Measurements from ENCODE around the gene EEF1AKMT3.
A peak's percentile ranks its signal among the peaks of the same experiment; 100 is the strongest.

The EEF1AKMT3 gene

GRCh38 chr12:57772429-57773322, at the start of gene EEF1AKMT3:
Gene EEF1AKMT3, plus strand, starts transcription at chr12:57772614. Its CDS starts 111 bp downstream, at chr12:57772725.
- no peaks in the 10 kb centered on the region for H3K27me3 Mint-ChIP-seq (ENCODE audit: low read depth)
- peaks cover 20% of the 10 kb centered on the region for H3K4me1 Mint-ChIP-seq (ENCODE audit: low read depth)
- H3K27ac Mint-ChIP-seq = peak within 1 kb of the TSS; percentile 99
- peaks cover 17% of the 10 kb centered on the region for H3K36me3 Mint-ChIP-seq (ENCODE audit: low read depth)
- no peaks in the 10 kb centered on the region for H3K9me3 Mint-ChIP-seq
- peak within 1 kb of the TSS; percentile 99 for H3K4me3 Mint-ChIP-seq
- no peak for DNase-seq (ENCODE audit: low spot score)

- no peak overlapping the region for H3K4me3 Mint-ChIP-seq
- H3K36me3 Mint-ChIP-seq (ENCODE audit: low read depth) = peaks cover 40% of the 10 kb centered on the region
- no peak overlapping the region for H3K27ac Mint-ChIP-seq
- peaks cover 5% of the 10 kb centered on the region for H3K4me1 Mint-ChIP-seq (ENCODE audit: low read depth)
- H3K9me3 Mint-ChIP-seq = no peaks in the 10 kb centered on the region
- DNase-seq (ENCODE audit: low spot score) = no peak
- no peaks in the 10 kb centered on the region for H3K27me3 Mint-ChIP-seq (ENCODE audit: low read depth)
Observed at GRCh38 chr12:57722716-57723629, 49.4 kb upstream of the EEF1AKMT3 start.

GRCh38 chr12:57723630-57723962, 48.8 kb upstream of the EEF1AKMT3 start:
- peaks cover 5% of the 10 kb centered on the region for H3K4me1 Mint-ChIP-seq (ENCODE audit: low read depth)
- H3K4me3 Mint-ChIP-seq = no peak overlapping the region
- H3K9me3 Mint-ChIP-seq = no peaks in the 10 kb centered on the region
- DNase-seq (ENCODE audit: low spot score) = no peak
- no peaks in the 10 kb centered on the region for H3K27me3 Mint-ChIP-seq (ENCODE audit: low read depth)
- H3K27ac Mint-ChIP-seq = peak overlapping the region; percentile 26
- H3K36me3 Mint-ChIP-seq (ENCODE audit: low read depth) = peaks cover 42% of the 10 kb centered on the region

DNA sequence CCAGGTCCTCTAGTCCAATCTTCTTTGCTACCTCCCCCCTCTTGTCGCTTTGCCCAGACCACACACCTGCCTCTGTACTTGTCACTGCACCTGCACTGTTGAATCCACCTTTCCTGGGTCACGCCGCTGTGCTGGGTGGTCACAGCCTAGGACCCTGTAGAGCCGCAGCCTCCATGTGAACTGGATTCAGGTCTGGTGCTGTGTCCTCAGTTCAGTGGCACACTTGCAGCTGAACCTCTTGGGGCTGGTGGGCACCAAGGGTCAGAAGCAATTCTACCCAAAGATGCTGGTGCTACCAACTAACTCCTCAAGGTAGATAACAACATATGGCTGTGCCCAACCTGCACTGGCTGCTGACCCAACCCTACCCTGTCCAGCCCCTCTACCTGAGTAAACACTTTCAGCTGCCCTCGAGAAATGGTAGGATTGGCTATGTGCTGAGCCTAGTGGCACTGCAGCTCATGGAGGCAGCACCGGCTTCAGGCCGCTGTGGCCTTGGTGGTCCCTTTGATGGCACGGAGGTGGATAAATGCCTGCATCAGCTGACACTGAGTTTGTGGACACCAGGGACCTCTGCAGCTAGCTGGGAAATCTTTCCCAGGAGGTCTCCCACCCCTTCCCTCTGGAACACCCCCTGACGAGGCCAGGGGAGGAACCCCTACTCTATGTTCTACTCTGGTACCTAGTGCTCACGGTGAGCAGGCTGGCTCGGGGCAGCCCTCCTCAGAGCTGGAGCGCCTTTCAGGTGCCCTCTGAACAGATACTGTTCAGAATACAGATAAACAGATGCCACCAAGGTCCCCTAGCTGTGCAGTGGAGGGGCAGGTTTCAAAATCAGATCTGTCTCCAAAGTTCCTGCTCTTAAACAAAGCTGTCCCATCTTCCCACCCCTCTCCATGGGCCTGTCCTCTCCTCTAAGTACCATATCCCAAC, 48.1 kb upstream of the EEF1AKMT3 start:
- peaks cover 40% of the 10 kb centered on the region for H3K36me3 Mint-ChIP-seq (ENCODE audit: low read depth)

GRCh38 chr12:57724936-57725740, 47.3 kb upstream of the EEF1AKMT3 start:
- Mint-ChIP-seq H3K36me3 (ENCODE audit: low read depth) (peaks cover 35% of the 10 kb centered on the region), H3K27ac (no peak overlapping the region), H3K4me3 (no peak overlapping the region), H3K27me3 (ENCODE audit: low read depth) (no peaks in the 10 kb centered on the region), H3K9me3 (no peaks in the 10 kb centered on the region), H3K4me1 (ENCODE audit: low read depth) (peaks cover 5% of the 10 kb centered on the region)
- no peak for DNase-seq (ENCODE audit: low spot score)

More for the DNA sequence above, 48.1 kb upstream of the EEF1AKMT3 start:
- Mint-ChIP-seq H3K9me3 (no peaks in the 10 kb centered on the region), H3K4me3 (no peak overlapping the region), H3K4me1 (ENCODE audit: low read depth) (peaks cover 5% of the 10 kb centered on the region), H3K27me3 (ENCODE audit: low read depth) (no peaks in the 10 kb centered on the region), H3K27ac (peak overlapping the region; percentile 26)
- DNase-seq (ENCODE audit: low spot score) = no peak

- Mint-ChIP-seq H3K9me3 (no peaks in the 10 kb centered on the region), H3K4me3 (no peak overlapping the region), H3K4me1 (ENCODE audit: low read depth) (peaks cover 5% of the 10 kb centered on the region), H3K27me3 (ENCODE audit: low read depth) (no peaks in the 10 kb centered on the region), H3K27ac (no peak overlapping the region), H3K36me3 (ENCODE audit: low read depth) (peaks cover 39% of the 10 kb centered on the region)
- DNase-seq (ENCODE audit: low spot score) = no peak
Observed at GRCh38 chr12:57725851-57726150, 46.6 kb upstream of the EEF1AKMT3 start.

DNA sequence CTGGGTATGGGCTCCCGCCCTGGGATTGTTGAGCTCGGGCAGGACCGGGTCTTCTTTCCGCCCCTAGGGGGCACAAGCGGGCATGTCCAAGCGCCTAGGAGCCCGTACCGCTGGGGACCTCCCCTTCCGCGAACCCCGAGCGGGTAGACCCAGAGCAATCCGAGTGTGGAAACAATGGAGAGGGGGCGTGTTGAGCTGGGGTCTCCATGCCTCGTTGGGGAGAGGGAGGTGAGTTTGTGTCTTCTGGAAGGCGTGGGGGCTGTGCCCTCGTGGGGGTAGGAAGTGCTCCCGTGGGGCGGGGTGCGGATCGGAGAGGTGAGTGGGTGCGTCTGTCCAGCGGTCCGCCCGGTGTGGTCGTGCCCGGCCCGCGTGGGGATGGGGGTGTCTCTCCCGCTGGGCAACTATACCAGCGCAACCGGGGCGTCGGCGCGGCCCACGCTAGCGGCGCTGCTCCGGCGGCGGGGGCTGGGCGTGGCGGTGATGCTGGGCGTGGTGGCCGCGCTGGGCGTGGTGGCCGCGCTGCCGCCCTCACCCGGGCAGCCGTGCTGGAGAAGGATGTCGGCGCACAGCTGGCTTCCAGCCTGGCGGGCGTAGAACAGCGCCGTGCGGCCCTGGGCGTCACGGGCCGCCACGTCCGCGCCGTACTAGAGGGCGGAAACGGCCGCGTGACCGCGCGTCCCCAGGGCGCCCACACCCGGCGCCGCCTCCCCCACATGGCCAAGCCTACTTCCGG, 46.1 kb upstream of the EEF1AKMT3 start:
- Mint-ChIP-seq H3K27ac (peak overlapping the region; percentile 26), H3K27me3 (ENCODE audit: low read depth) (no peaks in the 10 kb centered on the region), H3K4me1 (ENCODE audit: low read depth) (peaks cover 5% of the 10 kb centered on the region), H3K9me3 (no peaks in the 10 kb centered on the region), H3K36me3 (ENCODE audit: low read depth) (peaks cover 41% of the 10 kb centered on the region), H3K4me3 (peak overlapping the region; percentile 26)
- no peak for DNase-seq (ENCODE audit: low spot score)

DNA sequence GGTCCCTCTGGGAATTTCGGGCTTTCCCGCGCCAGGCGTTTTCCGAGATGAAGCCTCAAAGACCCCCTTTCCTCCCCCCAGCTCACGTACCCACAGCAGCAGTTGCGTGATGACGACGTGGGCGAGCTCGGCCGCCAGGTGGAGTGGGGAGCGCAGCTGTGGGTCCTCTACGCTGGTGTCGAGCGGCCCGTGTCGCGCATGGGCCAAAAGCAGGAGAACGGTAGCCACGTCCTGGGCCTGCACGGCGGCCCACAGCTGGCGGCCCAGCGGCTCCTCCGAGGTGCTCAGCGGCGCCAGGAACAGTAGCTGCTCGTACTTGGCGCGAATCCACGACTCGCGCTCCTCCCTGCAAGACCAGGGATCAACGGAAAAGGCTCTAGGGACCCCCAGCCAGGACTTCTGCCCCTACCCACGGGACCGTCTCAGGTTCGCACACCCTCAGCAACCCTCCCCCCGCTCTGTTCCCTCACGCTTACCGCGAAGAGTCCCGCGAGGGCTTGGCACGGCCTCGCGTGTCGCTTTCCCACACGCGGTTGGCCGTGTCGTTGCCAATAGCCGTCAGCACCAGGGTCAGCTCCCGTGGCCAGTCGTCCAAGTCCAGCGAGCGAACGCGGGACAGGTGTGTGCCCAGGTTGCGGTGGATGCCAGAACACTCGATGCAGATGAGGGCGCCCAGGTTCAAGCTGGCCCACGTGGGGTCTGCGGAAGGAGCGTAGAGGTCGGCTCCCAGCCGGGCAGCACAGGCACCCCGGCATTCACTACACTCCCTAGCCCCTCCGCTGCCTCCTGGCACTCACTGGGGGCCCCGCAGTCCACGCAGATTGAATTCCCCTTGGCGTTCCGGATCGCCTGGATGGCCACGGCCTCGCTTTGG, 45.3 kb upstream of the EEF1AKMT3 start:
- Mint-ChIP-seq H3K4me1 (ENCODE audit: low read depth) (no peaks in the 10 kb centered on the region), H3K9me3 (no peaks in the 10 kb centered on the region), H3K27ac (no peak overlapping the region), H3K27me3 (ENCODE audit: low read depth) (no peaks in the 10 kb centered on the region), H3K4me3 (no peak overlapping the region), H3K36me3 (ENCODE audit: low read depth) (peaks cover 41% of the 10 kb centered on the region)
- no peak for DNase-seq (ENCODE audit: low spot score)

GRCh38 chr12:57727758-57728395, 44.5 kb upstream of the EEF1AKMT3 start:
- Mint-ChIP-seq H3K9me3 (no peaks in the 10 kb centered on the region), H3K27me3 (ENCODE audit: low read depth) (no peaks in the 10 kb centered on the region), H3K36me3 (ENCODE audit: low read depth) (peaks cover 48% of the 10 kb centered on the region), H3K27ac (no peak overlapping the region), H3K4me3 (no peak overlapping the region), H3K4me1 (ENCODE audit: low read depth) (no peaks in the 10 kb centered on the region)
- DNase-seq (ENCODE audit: low spot score) = no peak

DNA sequence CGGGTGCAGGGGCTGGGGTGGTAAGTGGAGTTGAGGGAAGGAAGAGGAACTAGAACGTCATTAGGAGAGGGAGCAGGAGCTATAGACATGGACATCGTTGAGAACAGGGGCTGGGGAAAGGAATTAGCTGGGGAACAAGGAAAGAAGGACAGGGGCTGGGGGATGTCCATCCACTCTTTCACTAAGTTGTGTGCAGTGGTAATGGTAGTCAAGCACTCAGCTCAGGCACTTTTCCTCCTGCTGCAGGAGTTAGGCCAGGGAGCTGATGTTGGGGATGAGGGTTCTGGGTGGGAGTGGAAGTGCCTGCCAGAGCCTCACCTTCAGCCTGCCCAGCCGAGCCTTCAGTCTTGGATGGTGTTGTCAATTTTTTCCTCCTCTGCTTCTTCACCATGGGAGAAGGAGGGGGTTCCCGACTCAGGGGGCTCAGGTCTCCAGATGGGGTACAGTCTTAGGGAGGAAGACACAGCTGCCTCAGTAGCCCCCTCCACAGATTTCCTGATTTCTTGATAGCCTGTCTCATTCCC, 43.0 kb upstream of the EEF1AKMT3 start:
- Mint-ChIP-seq H3K27ac (no peak overlapping the region), H3K27me3 (ENCODE audit: low read depth) (no peaks in the 10 kb centered on the region), H3K4me1 (ENCODE audit: low read depth) (no peaks in the 10 kb centered on the region), H3K4me3 (no peak overlapping the region), H3K36me3 (ENCODE audit: low read depth) (peaks cover 55% of the 10 kb centered on the region), H3K9me3 (no peaks in the 10 kb centered on the region)
- DNase-seq (ENCODE audit: low spot score) = no peak

- Mint-ChIP-seq H3K4me1 (ENCODE audit: low read depth) (no peaks in the 10 kb centered on the region), H3K36me3 (ENCODE audit: low read depth) (peaks cover 58% of the 10 kb centered on the region), H3K9me3 (no peaks in the 10 kb centered on the region), H3K27ac (no peak overlapping the region), H3K27me3 (ENCODE audit: low read depth) (no peaks in the 10 kb centered on the region), H3K4me3 (no peak overlapping the region)
- DNase-seq (ENCODE audit: low spot score) = no peak
Observed at GRCh38 chr12:57730336-57731067, 41.9 kb upstream of the EEF1AKMT3 start.
